Stimulated activated naive CD8-positive, alpha-beta T cell treated with anti-CD3 and anti-CD28 coated beads, Interleukin-15, Interleukin-2, amounts not matched to agents 100 U/mL and 50 U/mL, for 24 hours (primary cell): ENCODE results near the gene CEP112.
"Not testable (repeated sequence)": the region's sequence is repeated elsewhere in the genome, so short reads cannot be mapped to it uniquely, and the experiment has no call there.

Experiments used
- ATAC-seq: fragments of 150-1000 bp; cut with Tn5 transposase; one replicate; pipeline ENCODE4 v1.10.0; 2021
- DNase-seq: peaks from one replicate; pipeline ENCODE4 v3.0.0; 2021

The CEP112 gene

GRCh38 chr17:65824901-65825300 is 367.0 kb downstream of the CEP112 start:
- ATAC-seq: no peak

GRCh38 chr17:65823713-65824112 is 368.2 kb downstream of the CEP112 start:
- DNase-seq (no peak), ATAC-seq (no peak)

More at GRCh38 chr17:65824901-65825300, 367.0 kb downstream of the CEP112 start:
- DNase-seq: no peak

GRCh38 chr17:65820811-65821210 is 371.1 kb downstream of the CEP112 start:
- no peak for ATAC-seq
- no peak for DNase-seq

- DNase-seq (no peak), ATAC-seq (no peak)
Measured at GRCh38 chr17:65820306-65820705, 371.6 kb downstream of the CEP112 start.

DNA sequence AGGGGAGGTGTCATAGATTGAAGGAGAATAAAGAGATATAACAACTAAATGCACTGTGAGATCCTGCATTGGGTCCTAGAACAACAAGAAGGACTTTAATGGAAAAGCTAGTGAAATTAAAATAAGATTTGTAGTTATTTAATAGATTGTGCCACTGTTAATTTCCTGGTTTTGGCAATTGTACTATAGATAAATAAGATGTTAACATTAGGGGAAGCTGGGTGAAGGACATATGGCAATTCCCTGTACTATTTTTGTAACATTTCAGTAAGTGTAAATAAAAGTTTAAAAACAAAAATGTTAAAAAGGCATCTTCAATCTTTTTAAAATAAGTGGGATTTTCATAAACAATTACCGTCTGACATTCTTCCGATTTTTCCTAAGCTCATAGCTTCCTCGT is 372.1 kb downstream of the CEP112 start:
- DNase-seq (no peak), ATAC-seq (no peak)

- ATAC-seq: no peak
- DNase-seq: no peak
Measured at GRCh38 chr17:65817951-65818350, 374.0 kb downstream of the CEP112 start.

GRCh38 chr17:65814418-65814817 is 377.5 kb downstream of the CEP112 start:
- DNase-seq (no peak), ATAC-seq (no peak)

DNA sequence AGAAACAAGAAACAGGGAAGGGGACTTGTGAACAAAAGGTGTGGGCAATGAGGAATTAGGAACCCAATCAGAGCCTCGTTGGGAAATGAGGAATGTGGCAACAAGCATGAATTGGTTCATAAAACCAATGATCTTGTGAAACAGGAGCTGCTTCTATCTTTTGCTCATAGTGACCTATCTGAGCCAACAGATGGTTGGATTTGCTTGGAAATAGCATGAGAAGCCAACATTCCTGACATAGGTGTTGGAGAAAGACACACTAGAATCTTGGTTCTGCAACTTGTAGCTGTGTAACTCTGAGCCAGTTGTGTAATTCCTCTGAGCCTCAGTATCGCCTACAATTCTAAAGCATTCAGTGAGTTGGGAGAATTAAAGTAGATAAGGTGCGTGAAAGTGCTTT is 378.6 kb downstream of the CEP112 start:
- no peak for DNase-seq
- ATAC-seq: no peak

DNA sequence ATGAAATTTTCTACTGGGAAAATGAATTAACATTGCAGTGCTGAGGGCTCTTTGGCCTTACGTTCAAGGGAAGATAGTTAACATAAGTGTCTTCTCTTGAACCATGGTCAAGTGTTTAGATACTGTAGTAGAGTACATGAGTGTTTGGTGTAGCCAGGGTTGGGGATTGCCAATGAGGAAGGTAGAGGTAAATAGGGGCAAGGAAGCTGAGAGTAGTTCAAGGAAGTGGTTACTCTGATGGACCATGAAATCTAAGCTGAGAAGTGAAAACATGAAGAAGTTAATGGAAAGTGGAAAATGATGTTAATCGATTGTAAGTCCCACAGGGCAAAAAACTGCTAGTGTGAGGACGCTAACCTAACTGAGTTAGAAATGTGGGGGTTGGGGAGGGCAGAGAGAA is 380.9 kb downstream of the CEP112 start:
- no peak for ATAC-seq
- no peak for DNase-seq

- ATAC-seq (no peak), DNase-seq (no peak)
Measured at GRCh38 chr17:65809366-65809765, 382.6 kb downstream of the CEP112 start.

DNA sequence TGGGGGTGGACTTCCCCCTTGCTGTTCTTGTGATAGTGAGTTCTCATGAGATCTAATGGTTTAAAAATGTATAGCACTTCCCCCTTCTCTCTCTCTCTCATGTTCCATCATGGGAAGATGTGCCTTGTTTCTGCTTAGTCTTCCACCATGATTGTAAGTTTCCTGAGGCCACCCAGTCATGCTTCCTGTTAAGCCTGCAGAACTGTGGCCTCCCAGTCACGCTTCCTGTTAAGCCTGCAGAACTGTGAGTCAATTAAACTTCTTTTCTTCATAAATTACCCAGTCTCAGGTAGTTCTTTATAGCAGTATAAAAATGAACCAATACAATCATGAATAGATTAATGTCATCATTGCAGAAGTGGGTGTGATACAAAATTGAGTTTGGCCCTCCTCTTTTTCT is 383.4 kb downstream of the CEP112 start:
- not testable (repeated sequence) for ATAC-seq, DNase-seq

DNA sequence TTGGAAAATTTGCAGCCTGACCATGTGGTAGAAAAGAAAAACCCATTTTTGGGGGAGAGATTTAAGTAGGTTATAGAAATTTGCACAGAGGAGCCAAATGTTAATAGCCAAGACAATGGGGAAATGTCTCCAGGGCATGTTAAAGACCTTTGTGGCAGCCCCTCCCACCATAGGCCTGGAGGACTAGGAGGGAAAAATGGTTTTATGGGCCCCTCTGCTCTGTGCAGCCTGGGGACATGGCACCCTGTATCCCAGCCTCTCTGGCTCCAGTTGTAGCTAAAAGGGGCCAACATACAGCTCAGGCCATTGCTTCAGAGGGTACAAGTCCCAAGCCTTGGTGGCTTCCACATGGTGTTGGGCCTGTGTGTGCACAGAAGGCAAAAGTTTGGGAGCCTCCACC is 384.6 kb downstream of the CEP112 start:
- no peak for ATAC-seq

GRCh38 chr17:65801513-65801912 is 390.4 kb downstream of the CEP112 start:
- no peak for ATAC-seq
- DNase-seq: no peak

More for the DNA sequence above, 384.6 kb downstream of the CEP112 start:
- DNase-seq: no peak

GRCh38 chr17:65800655-65801054 is 391.3 kb downstream of the CEP112 start:
- no peak for ATAC-seq
- no peak for DNase-seq

- no peak for DNase-seq
- no peak for ATAC-seq
Measured at GRCh38 chr17:65799869-65800268, 392.1 kb downstream of the CEP112 start.

DNA sequence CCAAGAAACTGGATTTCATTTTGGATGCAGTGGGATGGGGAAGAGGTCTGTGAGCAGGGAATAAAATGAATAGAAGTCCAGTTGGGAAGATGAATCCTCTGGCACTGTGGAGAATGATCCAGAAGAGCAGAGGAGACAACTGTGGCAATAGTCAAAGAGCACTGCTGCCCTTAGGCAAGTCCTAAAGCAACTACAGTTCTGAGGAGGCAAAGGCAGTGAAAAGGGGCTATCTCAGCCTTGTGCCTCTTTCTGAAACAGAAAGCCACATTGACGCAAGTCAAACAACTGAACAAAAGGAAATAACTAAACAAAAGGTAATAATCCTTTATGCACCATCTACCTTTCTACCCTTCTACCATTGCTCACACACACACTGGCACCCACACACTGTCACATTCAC is 392.5 kb downstream of the CEP112 start:
- DNase-seq (no peak), ATAC-seq (peak; percentile 32)

GRCh38 chr17:65797809-65798208 is 394.1 kb downstream of the CEP112 start:
- DNase-seq (peak; percentile 40), ATAC-seq (no peak)

DNA sequence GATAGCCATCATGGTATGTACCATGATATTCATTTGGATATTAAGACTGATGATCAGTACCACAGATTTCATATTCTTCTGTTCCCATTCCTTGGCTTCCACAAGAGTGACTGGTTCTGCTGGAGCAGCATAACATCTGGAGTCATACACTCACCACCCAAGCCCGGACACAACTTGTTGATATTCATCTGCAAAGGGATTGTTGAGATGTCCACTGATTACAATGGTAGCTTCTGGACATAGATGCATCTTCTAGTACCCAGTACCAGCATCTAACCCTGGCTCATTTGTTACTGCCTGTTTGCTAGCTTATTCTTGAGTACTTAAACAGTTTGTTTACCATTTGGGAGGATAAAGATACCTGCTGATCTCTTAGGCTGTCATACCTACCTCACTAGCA is 394.8 kb downstream of the CEP112 start:
- no peak for DNase-seq

GRCh38 chr17:65794572-65794971 is 397.4 kb downstream of the CEP112 start:
- ATAC-seq (no peak), DNase-seq (no peak)

More for the DNA sequence above, 394.8 kb downstream of the CEP112 start:
- ATAC-seq: no peak

DNA sequence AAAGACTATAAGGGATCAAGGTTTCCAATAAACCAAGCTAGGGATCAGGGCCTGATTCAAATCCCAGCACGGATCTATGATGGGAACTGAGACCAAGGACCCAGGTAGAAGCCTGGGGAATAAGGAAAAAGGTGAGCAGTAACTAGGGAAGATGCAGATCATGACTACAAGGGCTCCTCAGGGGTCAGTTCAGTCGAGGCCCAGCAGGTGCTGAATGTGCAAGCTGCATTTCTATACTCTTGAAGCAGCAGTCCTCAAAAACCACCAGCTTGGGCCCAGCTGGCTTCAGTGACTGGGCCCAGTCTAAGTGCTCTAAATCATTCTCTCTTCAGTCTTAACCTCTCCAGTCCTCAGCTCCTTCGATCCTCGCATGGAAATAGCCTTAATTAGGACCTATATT is 401.7 kb downstream of the CEP112 start:
- DNase-seq (no peak), ATAC-seq (no peak)

GRCh38 chr17:65787503-65787902 is 404.4 kb downstream of the CEP112 start:
- ATAC-seq (no peak), DNase-seq (no peak)

DNA sequence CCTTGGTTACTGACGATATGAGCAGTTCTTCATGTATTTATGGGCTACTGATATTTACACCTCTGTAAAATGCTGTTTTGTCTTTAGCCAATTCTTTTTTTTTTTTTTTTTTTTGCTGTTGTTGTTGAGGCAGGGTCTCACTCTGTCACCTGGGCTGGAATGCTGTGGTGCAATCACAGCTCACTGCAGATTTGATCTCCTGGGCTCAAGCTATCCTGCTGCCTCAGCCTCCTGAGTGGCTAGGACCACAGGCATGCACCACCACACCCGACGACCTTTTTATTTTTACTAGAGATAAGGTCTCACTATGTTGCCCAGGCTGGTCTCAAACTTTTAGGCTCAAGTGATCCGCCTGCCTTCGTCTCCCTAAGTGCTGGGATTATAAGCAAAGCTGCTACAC is 405.5 kb downstream of the CEP112 start:
- DNase-seq: no peak
- ATAC-seq: no peak

DNA sequence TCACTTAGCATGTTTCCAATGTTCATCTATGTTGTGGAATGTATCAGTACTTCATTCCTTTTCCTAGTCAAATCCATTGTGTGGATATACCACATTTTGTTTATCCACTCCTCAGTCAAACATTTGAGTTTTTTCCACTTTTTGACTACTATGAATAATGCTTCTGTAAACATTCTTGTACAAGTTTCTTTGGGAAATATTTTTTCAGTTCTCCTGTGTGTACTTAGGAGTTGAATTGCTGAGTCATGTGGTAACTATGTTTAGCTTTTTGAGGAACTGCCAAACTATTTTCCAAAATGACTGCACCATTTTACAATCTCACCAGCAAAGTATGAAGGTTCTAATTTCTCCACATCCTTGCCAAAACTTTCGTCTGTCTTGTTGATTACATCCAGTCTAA is 406.8 kb downstream of the CEP112 start:
- ATAC-seq (no peak), DNase-seq (no peak)

DNA sequence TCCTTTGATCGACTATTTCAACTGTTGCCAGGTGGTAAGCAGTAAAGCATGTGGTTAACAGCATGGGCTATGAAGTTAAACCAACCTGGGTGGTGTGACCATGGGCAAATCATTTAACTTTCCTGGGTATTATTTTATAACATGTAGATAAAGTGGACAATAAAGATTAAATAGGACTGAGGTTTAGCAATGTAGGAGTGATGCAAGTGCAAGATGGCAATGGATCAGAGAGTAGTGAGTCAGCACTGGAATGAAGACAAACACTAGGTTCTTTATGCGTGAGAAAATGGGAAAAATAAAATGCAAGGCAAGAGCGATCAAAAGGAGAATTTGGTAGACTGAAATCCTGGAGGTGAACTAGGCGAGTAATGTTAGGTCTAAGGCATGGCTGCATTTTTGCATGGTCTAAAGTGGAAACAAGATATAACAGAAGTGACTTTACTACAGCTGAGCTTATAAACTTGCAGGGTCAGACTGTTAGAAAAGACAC is 408.0 kb downstream of the CEP112 start:
- DNase-seq (no peak), ATAC-seq (no peak)
